CD4-positive, CD25-positive, alpha-beta regulatory T cell (primary cell): ENCODE measurements around the gene OR7A5. TPM values are rescaled to one million over a fixed set of nuclear protein-coding genes. Genes with fewer than 3 reads are reported as not detected.

ENCODE experiments used
- polyA plus RNA-seq, 4 donors: library from polyadenylated mRNA; unstranded; fragments of 300-500 nt; fragmentation: Illumina TruSeq; gene quantifications; one replicate each; pipeline ENCODE4 v1.2.3, GENCODE V29; 2021
- total RNA-seq: library from RNA; stranded (reverse); gene quantifications from one replicate; pipeline ENCODE4 v1.2.3, GENCODE V29; 2022

The OR7A5 gene
- total and polyA plus RNA-seq, 5 donors from 2014 or later, result not detected

Other genes starting within 250 kb of the OR7A5 start
- not detected for gene ADGRE3, start 160.3 kb downstream of the OR7A5 start, total RNA-seq
- not detected for gene ADGRE3, start 160.3 kb downstream of the OR7A5 start, polyA plus RNA-seq
- gene ZNF333, start 145.1 kb downstream of the OR7A5 start, total RNA-seq, result 24.7 TPM
- gene ZNF333, start 145.1 kb downstream of the OR7A5 start, polyA plus RNA-seq, result 10 to 100 TPM in 3 of 4 donors, 1 to 10 TPM in 1; 8.1 to 11.0 (median 10.3) TPM
- gene ADGRE2, start 56.6 kb downstream of the OR7A5 start, total RNA-seq, result 2.1 TPM
- gene ADGRE2, start 56.6 kb downstream of the OR7A5 start, polyA plus RNA-seq, result under 1 TPM in 1 of 4 donors, not detected in 3; 0.18 TPM
- not detected for gene OR7C1, start within 50 bp of the OR7A5 start, total RNA-seq
- not detected for gene OR7C1, start within 50 bp of the OR7A5 start, polyA plus RNA-seq
- not detected for gene OR7A10, start 13.7 kb upstream of the OR7A5 start, total RNA-seq
- gene OR7A10, start 13.7 kb upstream of the OR7A5 start, polyA plus RNA-seq, result not detected
- not detected for gene OR7A17, start 50.9 kb upstream of the OR7A5 start, total RNA-seq
- not detected for gene OR7A17, start 50.9 kb upstream of the OR7A5 start, polyA plus RNA-seq
- gene OR7C2, start 106.3 kb upstream of the OR7A5 start, total RNA-seq, result not detected
- gene OR7C2, start 106.3 kb upstream of the OR7A5 start, polyA plus RNA-seq, result not detected
- 0.59 TPM for gene SLC1A6, start 144.7 kb upstream of the OR7A5 start, total RNA-seq
- gene SLC1A6, start 144.7 kb upstream of the OR7A5 start, polyA plus RNA-seq, result not detected
- gene CASP14, start 214.3 kb upstream of the OR7A5 start, total RNA-seq, result not detected
- gene CASP14, start 214.3 kb upstream of the OR7A5 start, polyA plus RNA-seq, result not detected
- not detected for gene OR1I1, start 247.0 kb upstream of the OR7A5 start, total RNA-seq
- gene OR1I1, start 247.0 kb upstream of the OR7A5 start, polyA plus RNA-seq, result not detected